Neural progenitor cell (in vitro differentiated cells): ENCODE measurements around the gene CAMK1G.

ENCODE experiments used
- EZH2 ChIP-seq: fragments of 200-600 bp; sonication (generic); IDR thresholded peaks from 2 replicates; pipeline ENCODE4 v1.6.1; 2017; ENCODE audit warnings: antibody characterized with exemption, mild to moderate bottlenecking, moderate library complexity
- TF ChIP-seq, protein P1 (sequence below): fragments of 200-600 bp; sonication (generic); IDR thresholded peaks from 2 replicates; pipeline ENCODE4 v1.5.1; 2017; ENCODE audit warnings: antibody characterized with exemption, mild to moderate bottlenecking

DNA sequence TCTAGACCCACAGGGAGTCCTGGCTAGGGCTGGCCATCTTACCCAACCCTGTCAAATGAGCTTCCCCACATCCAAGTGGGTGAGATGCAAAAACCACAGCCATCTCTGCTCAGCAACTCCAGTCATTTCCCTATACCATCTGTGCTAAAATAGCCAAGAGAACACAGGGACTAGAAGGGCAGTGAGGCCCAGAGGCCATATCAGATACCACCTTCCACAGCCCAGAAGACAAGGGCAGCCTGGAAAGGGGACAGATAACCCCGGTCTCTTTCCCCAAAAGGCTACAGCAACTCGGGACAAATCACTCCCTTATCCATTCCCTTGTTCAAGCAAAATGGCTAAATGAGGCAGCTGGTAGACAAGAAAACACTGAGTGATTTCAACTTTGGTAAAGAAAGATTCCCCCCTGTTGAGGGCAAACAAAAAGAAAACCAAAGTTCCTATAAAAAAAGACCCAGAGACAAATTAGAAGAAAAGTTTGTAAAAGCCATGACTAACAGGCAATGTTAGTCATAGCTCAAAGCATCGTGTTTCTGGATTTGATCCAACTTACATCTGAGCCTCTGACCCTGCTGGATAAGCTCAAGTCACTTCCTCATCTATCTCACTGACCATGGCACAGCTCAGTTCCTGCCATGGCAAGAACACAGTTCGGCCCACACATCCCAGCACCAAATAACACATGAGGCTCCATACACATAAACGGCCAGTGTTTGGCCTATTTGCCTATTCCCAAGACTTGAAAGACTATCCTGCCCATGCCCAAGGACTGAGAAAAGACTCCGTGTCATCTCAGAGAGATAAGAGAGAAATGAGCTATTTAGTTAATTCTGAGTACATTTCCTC lies 65.6 kb downstream of the CAMK1G start:
- no peak for TF ChIP-seq EZH2
- TF ChIP-seq, protein P1, sequence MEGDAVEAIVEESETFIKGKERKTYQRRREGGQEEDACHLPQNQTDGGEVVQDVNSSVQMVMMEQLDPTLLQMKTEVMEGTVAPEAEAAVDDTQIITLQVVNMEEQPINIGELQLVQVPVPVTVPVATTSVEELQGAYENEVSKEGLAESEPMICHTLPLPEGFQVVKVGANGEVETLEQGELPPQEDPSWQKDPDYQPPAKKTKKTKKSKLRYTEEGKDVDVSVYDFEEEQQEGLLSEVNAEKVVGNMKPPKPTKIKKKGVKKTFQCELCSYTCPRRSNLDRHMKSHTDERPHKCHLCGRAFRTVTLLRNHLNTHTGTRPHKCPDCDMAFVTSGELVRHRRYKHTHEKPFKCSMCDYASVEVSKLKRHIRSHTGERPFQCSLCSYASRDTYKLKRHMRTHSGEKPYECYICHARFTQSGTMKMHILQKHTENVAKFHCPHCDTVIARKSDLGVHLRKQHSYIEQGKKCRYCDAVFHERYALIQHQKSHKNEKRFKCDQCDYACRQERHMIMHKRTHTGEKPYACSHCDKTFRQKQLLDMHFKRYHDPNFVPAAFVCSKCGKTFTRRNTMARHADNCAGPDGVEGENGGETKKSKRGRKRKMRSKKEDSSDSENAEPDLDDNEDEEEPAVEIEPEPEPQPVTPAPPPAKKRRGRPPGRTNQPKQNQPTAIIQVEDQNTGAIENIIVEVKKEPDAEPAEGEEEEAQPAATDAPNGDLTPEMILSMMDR: no peak
